ENCODE results near the gene WASL. TPM values are rescaled to one million over a fixed set of nuclear protein-coding genes. Genes with fewer than 3 reads are reported as not detected.
A peak's percentile ranks its signal among the peaks of the same experiment; 100 is the strongest.

WASL gene
- polyA plus RNA-seq, 1 donor (not counting 4 experiments of a cell fraction or from before 2014, with no cell fraction given), result 17.5 TPM

GRCh38 chr7:123771846-123772245 is 23.0 kb upstream of the WASL start:
- no peaks in the 10 kb centered on the region for H3K27me3 ChIP-seq (ENCODE audit: control insufficient read depth, extremely low read depth, insufficient read depth, low read length)
- no peak overlapping the region for H3K4me3 ChIP-seq (ENCODE audit: control insufficient read depth in 2 of 3, extremely low read depth in 1 of 3, insufficient read depth in 2 of 3, low read depth in 1 of 3, low read length in 3 of 3)
- dilution Hi-C loops (cut with MboI; ENCODE audit: extremely low pct_ligation_motif_present, low sequenced_read_pairs), result no loop called here
- no peaks in the 10 kb centered on the region for H3K79me2 ChIP-seq (ENCODE audit: control insufficient read depth, insufficient read depth, low read length)
- peaks cover 24% of the 10 kb centered on the region for H3K4me1 ChIP-seq (ENCODE audit: control insufficient read depth, extremely low read depth, insufficient read depth, low read length)
- no peak overlapping the region for H3K27ac ChIP-seq (ENCODE audit: control insufficient read depth, insufficient read depth, low read length)
- no peaks in the 10 kb centered on the region for H3K9me1 ChIP-seq (ENCODE audit: control insufficient read depth, extremely low read depth, insufficient read depth, low read length)
- H3K9ac ChIP-seq (ENCODE audit: control insufficient read depth, extremely low read depth, insufficient read depth, low read length), result no peak overlapping the region
- no peaks in the 10 kb centered on the region for H3K36me3 ChIP-seq (ENCODE audit: control insufficient read depth in 2 of 2, extremely low read depth in 1 of 2, insufficient read depth in 2 of 2, low read length in 2 of 2)
- DNase-seq (ENCODE audit: low read depth, low spot score), result no peak
- no peaks in the 10 kb centered on the region for H4K20me1 ChIP-seq (ENCODE audit: control insufficient read depth, extremely low read depth, insufficient read depth, low read length)
- no peak for FAIRE-seq
- no peak overlapping the region for H3K4me2 ChIP-seq (ENCODE audit: control insufficient read depth, extremely low read depth, insufficient read depth, low read depth, low read length)
- TF ChIP-seq, protein P1, sequence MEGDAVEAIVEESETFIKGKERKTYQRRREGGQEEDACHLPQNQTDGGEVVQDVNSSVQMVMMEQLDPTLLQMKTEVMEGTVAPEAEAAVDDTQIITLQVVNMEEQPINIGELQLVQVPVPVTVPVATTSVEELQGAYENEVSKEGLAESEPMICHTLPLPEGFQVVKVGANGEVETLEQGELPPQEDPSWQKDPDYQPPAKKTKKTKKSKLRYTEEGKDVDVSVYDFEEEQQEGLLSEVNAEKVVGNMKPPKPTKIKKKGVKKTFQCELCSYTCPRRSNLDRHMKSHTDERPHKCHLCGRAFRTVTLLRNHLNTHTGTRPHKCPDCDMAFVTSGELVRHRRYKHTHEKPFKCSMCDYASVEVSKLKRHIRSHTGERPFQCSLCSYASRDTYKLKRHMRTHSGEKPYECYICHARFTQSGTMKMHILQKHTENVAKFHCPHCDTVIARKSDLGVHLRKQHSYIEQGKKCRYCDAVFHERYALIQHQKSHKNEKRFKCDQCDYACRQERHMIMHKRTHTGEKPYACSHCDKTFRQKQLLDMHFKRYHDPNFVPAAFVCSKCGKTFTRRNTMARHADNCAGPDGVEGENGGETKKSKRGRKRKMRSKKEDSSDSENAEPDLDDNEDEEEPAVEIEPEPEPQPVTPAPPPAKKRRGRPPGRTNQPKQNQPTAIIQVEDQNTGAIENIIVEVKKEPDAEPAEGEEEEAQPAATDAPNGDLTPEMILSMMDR (optimal IDR thresholded peaks at IDR 0.05 in 1 of 3, IDR thresholded peaks at IDR 0.05 in 1 of 3, conservative IDR thresholded peaks at IDR 0.05 in 1 of 3; ENCODE audit: extremely low read depth in 1 of 3, insufficient read depth in 2 of 3, low read length in 3 of 3), result no peak
- no peak for TF ChIP-seq EZH2 (IDR thresholded peaks at IDR 0.05; ENCODE audit: low read length)
- H3K9me3 ChIP-seq (ENCODE audit: control insufficient read depth, low read depth, low read length), result no peaks in the 10 kb centered on the region
- no peak overlapping the region for H2AFZ ChIP-seq (ENCODE audit: control insufficient read depth, low read length)

- H3K27me3 ChIP-seq (ENCODE audit: control insufficient read depth, extremely low read depth, insufficient read depth, low read length), result no peaks in the 10 kb centered on the region
- H3K36me3 ChIP-seq (ENCODE audit: control insufficient read depth in 2 of 2, extremely low read depth in 1 of 2, insufficient read depth in 2 of 2, low read length in 2 of 2), result no peaks in the 10 kb centered on the region
- no peaks in the 10 kb centered on the region for H3K9me1 ChIP-seq (ENCODE audit: control insufficient read depth, extremely low read depth, insufficient read depth, low read length)
- FAIRE-seq (peak; percentile 32), DNase-seq (ENCODE audit: low read depth, low spot score) (no peak)
- peaks cover 24% of the 10 kb centered on the region for H3K4me1 ChIP-seq (ENCODE audit: control insufficient read depth, extremely low read depth, insufficient read depth, low read length)
- H3K9ac ChIP-seq (ENCODE audit: control insufficient read depth, extremely low read depth, insufficient read depth, low read length), result no peak overlapping the region
- no peak overlapping the region for H3K4me2 ChIP-seq (ENCODE audit: control insufficient read depth, extremely low read depth, insufficient read depth, low read depth, low read length)
- H3K27ac ChIP-seq (ENCODE audit: control insufficient read depth, insufficient read depth, low read length), result peak overlapping the region; percentile 59
- no peaks in the 10 kb centered on the region for H3K79me2 ChIP-seq (ENCODE audit: control insufficient read depth, insufficient read depth, low read length)
- no peak overlapping the region for H2AFZ ChIP-seq (ENCODE audit: control insufficient read depth, low read length)
- no peak overlapping the region for H3K4me3 ChIP-seq (ENCODE audit: control insufficient read depth in 2 of 3, extremely low read depth in 1 of 3, insufficient read depth in 2 of 3, low read depth in 1 of 3, low read length in 3 of 3)
- H3K9me3 ChIP-seq (ENCODE audit: control insufficient read depth, low read depth, low read length), result no peaks in the 10 kb centered on the region
- dilution Hi-C loops (cut with MboI; ENCODE audit: extremely low pct_ligation_motif_present, low sequenced_read_pairs), result no loop called here
- no peaks in the 10 kb centered on the region for H4K20me1 ChIP-seq (ENCODE audit: control insufficient read depth, extremely low read depth, insufficient read depth, low read length)
- TF ChIP-seq, protein P1 (optimal IDR thresholded peaks at IDR 0.05 in 1 of 3, IDR thresholded peaks at IDR 0.05 in 1 of 3, conservative IDR thresholded peaks at IDR 0.05 in 1 of 3; ENCODE audit: extremely low read depth in 1 of 3, insufficient read depth in 2 of 3, low read length in 3 of 3), result no peak
- no peak for TF ChIP-seq EZH2 (IDR thresholded peaks at IDR 0.05; ENCODE audit: low read length)
Observed at GRCh38 chr7:123771256-123771655, 22.5 kb upstream of the WASL start.
